GM12872 (cell line): ENCODE data around the gene SZT2.

ENCODE experiments used
- CTCF ChIP-seq: IDR thresholded peaks from 3 replicates; pipeline ENCODE4 v1.5.1; 2011; ENCODE audit warnings: low read depth, mild to moderate bottlenecking, low read length, moderate library complexity; ENCODE audit not compliant: insufficient read depth

The SZT2 gene

GRCh38 chr1:43431676-43432075 lies 42.0 kb downstream of the SZT2 start:
- no peak for TF ChIP-seq CTCF

DNA sequence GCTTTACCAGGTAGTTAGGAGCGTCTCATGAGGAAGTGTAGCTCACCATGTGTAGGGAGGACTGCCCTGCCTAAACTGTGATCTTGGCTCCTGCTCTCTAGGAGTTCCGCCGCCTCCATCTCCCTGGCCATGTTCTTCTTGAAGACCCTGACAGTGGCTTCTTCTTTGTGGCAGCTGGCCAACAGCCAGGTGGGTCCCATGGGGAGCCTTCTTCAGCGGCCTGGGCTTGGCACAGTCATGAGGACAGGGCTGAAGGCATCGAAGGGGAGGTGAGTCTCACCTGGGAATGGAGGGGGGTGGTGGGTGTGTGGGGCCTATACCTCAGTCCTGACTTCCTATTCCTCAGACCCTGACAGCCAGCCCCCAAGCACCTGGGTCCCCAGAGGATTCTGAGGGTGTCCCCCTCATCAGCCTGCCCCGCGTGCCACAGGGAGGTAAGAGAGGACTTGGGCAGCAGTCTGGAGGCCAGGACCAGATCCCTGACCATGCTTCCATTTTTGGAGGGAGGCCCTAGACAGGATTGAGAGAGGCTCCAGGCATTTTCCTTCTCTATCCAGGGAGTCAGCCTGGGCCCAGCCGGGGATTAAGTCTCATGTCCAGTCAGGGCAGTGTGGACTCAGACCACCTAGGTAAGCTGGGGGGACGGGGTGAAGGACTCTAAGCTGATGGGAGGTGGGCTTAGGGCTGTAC lies 42.6 kb downstream of the SZT2 start:
- TF ChIP-seq CTCF, result no peak

GRCh38 chr1:43432907-43433306 lies 43.2 kb downstream of the SZT2 start:
- no peak for TF ChIP-seq CTCF

- TF ChIP-seq CTCF, result no peak
These were observed 44.6 kb downstream of the SZT2 start for GRCh38 chr1:43434256-43434655.

DNA sequence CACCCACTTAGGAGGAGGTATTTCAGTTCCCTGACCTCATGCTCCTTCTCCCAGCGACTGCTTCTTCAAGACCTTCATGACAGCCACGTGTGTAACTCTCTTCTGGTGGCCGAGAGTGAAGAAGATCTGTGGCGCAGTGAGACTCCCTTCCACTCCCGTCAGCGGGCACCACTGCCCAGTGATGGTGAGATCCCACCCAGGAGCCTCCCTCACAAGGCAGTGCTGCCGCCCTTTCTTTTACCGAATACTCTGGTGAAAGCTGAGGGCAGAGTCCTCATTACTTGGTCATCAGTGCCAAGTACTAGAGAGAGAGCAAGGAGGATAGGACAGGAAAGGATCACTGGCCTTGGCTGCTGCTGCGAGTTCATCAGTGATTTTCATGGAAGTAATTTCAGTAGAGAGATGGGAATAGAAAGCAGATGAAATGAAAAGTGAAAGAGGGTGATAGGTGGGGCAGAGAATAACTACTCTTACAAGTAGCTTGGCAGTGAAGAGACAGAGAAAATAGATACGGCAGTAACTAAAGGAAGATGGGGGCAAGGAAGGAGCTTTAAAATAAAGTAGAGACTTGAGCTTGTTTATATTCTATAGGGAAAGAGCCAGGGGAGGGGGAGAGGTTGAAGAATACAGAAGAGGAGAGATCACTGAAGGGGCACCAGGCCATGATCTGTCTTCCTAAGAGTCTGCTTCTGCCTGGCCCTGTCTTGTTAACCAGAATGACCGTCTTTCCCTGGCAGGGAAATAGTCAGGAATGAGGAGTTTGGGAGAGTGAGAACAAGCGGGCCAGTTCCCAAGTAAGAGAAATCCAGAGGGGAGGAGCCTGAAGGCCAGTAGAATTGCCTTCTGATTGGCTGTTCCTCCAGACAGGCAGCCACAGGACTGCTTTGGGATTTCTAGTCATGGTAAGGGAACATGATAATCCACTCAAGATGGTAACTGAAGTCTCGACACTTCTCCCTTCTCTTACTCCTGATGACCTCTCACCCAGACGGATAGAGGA lies 45.7 kb downstream of the SZT2 start:
- TF ChIP-seq CTCF, result no peak

- TF ChIP-seq CTCF, result no peak
These were observed 46.7 kb downstream of the SZT2 start for GRCh38 chr1:43436371-43436770.

DNA sequence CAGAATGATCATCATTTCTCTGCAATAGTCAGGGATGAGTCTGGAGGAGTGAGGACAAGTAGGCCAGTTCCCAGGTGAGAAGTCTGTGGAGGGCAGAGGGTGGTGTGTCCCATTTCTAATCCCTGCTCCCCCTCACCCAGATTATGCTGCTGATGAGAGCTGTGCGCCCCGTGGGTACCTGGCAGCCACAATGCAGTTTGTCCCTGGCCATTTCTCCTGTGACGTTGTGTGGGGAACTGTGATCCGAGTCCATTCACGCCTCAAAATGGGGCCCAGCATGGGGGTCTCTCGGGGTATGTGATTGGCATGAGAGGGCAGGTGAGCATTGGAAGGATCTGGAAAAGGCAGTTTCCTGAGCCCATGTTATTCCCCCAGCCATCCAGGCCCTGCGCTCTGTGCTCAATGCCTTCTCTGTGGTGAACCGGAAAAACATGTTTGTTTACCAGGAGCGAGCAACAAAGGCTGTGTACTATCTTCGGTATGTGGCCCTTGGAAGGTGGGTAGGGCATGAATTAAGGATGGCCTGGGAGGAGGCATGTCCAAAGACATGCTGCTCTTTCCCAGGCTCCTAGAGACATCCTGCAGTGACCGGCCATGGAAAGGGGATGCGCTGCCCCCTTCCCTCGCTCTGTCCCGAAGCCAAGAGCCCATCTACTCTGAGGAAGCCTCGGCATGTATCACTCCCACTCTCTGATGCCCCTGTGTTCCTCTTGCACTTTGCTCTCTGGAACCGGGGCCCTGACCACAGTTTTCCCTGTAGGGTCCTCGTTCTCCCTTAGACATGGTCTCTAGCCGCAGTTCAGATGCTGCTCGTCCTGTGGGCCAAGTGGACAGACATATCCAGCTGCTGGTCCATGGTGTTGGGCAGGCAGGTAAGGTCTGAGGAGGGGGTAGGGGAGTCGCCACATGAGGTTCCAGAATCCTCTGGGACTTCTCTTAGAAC lies 47.6 kb downstream of the SZT2 start:
- TF ChIP-seq CTCF, result no peak
